H54 (cell line): Measurements from ENCODE around the gene TPSG1.
A peak's percentile ranks its signal among the peaks of the same experiment; 100 is the strongest.

Source experiments
- DNase-seq: peaks from one replicate; pipeline ENCODE4 v3.0.0; 2011; ENCODE audit warnings: low spot score, mixed read lengths; ENCODE audit not compliant: insufficient read length
- FAIRE-seq: peaks from 3 replicates; lab custom pipeline; 2011; peaks lifted over from hg19 to GRCh38; lab: Jason Lieb, UNC
- POLR2A ChIP-seq: IDR thresholded peaks from 2 replicates; pipeline ENCODE4 v1.6.1; 2011; ENCODE audit warnings: low read depth, mild to moderate bottlenecking, low read length

The TPSG1 gene

DNA sequence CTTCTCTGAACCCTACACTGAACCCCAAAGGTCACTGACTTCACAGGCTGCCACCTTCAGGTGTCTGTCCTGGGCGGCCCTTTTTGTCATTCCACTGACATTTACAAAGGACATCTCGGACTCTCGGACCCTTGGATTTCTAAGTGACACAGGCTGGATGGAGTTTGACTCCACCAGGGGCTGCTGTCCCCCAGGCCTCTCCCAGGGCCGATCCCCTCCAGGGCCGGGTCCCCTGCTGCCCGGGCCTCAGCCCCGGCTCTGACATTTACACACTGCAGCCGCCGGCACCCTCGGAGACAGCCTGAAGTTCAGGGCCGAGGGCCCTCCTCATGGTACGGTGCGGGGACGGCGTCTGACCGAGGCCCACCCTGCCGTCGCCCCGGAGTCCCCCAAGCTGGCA, 48.0 kb downstream of the TPSG1 start:
- DNase-seq (no peak), FAIRE-seq (no peak)
- no peak for TF ChIP-seq POLR2A

DNA sequence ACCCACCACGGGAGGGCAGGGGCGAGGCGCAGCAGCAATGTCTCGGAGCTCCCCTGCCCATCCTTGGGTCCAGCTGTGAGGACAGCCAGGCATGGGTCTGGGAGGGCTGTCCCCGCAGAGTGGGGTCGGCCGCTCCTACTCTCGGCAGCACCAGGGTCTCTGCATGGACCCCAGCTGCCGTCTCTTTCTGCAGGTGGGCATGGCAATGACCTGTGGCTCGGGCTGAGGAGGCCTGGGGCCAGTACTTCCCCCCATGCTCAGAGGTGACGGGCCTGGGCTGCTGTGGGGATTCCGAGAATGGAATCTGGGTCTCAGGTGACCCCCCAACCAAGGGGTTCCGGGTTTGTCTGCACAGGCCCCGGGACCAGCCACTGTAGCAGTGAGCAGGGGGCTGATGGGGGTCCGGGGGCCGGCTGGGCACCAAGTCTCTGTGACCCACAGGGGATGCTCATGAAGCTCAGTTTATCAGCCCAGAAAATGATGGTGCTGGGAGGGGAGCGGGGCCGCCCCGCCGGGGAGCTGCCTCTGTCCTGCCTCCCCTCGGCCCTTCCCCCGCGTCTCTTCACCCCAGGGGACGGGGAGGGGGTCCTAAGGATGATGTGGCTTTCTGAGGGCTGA, 48.7 kb downstream of the TPSG1 start:
- DNase-seq (no peak), FAIRE-seq (no peak)
- TF ChIP-seq POLR2A: no peak

- DNase-seq: no peak
- no peak for TF ChIP-seq POLR2A
- no peak for FAIRE-seq
Measured at GRCh38 chr16:1175566-1176279, 49.3 kb downstream of the TPSG1 start.

- no peak for TF ChIP-seq POLR2A
- peak; percentile 93 for DNase-seq
- FAIRE-seq: no peak
Measured at GRCh38 chr16:1174477-1175357, 50.4 kb downstream of the TPSG1 start.

- FAIRE-seq (no peak), DNase-seq (no peak)
- no peak for TF ChIP-seq POLR2A
Measured at GRCh38 chr16:1173788-1174451, 51.1 kb downstream of the TPSG1 start.

DNA sequence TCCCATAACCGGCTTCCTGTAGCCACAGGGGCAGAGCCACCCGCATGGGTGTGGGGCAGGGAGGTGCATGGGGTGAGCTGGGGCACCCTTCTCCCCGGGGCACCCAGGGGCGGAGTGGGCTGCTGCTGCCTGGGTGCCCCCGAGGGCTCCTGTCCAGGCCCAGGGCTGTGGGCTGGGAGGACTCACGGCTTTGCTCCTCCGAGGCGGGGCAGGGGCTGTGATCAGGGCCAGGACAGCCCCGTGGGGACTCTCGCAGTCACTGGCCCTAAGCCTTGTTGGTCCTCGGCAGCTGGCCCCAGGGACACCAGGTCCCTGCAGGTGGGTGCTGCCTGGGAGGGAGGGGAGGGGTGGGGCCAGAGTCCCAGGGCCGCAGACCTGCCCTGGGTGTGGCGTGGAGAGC, 52.4 kb downstream of the TPSG1 start:
- no peak for FAIRE-seq
- TF ChIP-seq POLR2A: no peak
- DNase-seq: no peak

GRCh38 chr16:1171854-1172428, 53.1 kb downstream of the TPSG1 start:
- TF ChIP-seq POLR2A: no peak
- FAIRE-seq (no peak), DNase-seq (no peak)
